Astrocyte of the cerebellum (primary cell): ENCODE results near the gene FAM163A.

ENCODE experiments used
- DNase-seq: peaks from one replicate; pipeline ENCODE4 v3.0.0-alpha.2; 2011; ENCODE audit warnings: low read depth
- H3K4me3 ChIP-seq: 2 replicates; pipeline ENCODE4 v1.5.1; 2011; ENCODE audit warnings: mild to moderate bottlenecking, low read depth, low read length, moderate library complexity
- CTCF ChIP-seq: IDR thresholded peaks from 2 replicates; pipeline ENCODE4 v1.5.1; 2012; ENCODE audit warnings: low read length, low read depth, moderate library complexity, mild to moderate bottlenecking; ENCODE audit errors: missing control alignments
- in situ Hi-C: cut with HindIII; loops from 2 replicates; pipeline ENCODE4 v1.10.0; 2017; ENCODE audit warnings: low sequenced_read_pairs

FAM163A gene

DNA sequence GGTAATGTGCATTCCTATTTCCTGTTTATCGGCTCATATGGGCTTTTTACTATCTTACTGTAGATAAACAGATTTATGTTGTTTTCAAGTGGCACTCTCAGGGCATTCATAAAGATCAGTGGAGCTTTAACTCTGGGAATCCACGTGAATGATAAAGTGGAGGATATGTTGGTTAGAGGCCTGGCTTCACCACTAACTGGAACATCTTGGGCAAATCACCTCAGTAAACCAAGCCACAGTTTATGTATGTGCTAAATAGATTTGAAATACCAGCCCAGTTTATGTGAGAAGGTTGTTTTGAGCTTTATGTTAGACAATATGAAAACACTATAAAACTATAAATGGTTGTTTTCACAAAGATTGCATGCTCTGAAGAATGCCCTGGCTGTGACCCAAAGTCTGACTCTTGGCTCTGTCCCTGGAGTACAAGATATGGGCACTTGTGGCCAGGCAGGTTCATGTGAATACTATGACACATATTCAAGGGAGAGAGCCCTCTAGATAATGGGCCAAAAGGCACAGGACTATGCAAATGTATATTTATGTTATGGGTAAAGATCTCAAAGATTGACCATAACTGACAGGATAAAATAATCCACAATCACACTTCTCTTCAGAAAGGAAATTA lies 36.7 kb downstream of the FAM163A start:
- in situ Hi-C loops = no loop called here
- H3K4me3 ChIP-seq = no peak overlapping the region
- no peak for DNase-seq
- no peak for TF ChIP-seq CTCF

GRCh38 chr1:179781962-179782361 lies 38.9 kb downstream of the FAM163A start:
- in situ Hi-C loops = no loop called here
- H3K4me3 ChIP-seq = no peak overlapping the region
- DNase-seq = no peak
- TF ChIP-seq CTCF = no peak

DNA sequence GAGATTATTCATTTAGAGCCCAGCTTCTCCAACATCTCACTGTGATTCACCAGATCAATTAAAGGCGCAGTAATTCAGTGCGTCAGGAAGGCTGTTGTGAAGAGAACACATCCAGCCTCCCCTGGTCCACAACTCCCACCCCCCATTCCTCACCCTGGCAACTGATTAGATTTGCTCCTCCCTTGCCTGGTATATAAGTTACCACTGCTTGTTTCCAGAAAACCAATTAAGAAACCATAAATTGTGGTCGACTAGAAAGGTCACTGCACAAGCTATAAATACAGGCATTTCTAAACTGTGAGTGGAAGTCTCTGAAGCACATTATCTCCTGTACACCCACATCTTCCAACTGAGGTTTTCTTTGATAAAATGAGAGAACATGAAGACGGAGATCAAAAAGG lies 41.9 kb downstream of the FAM163A start:
- no peak for TF ChIP-seq CTCF
- in situ Hi-C loops = no loop called here

GRCh38 chr1:179785728-179786127 lies 42.6 kb downstream of the FAM163A start:
- in situ Hi-C loops = no loop called here
- H3K4me3 ChIP-seq = no peak overlapping the region
- no peak for TF ChIP-seq CTCF
- DNase-seq = no peak

More for the DNA sequence above, 41.9 kb downstream of the FAM163A start:
- no peak for DNase-seq
- no peak overlapping the region for H3K4me3 ChIP-seq

GRCh38 chr1:179786815-179787685 lies 44.0 kb downstream of the FAM163A start:
- DNase-seq = no peak
- no peak for TF ChIP-seq CTCF
- H3K4me3 ChIP-seq = no peak overlapping the region
- in situ Hi-C loops = no loop called here

- no peak for TF ChIP-seq CTCF
- in situ Hi-C loops = no loop called here
Measured at GRCh38 chr1:179788259-179788658, 45.2 kb downstream of the FAM163A start.

More at GRCh38 chr1:179788259-179788658, 45.2 kb downstream of the FAM163A start:
- no peak for DNase-seq
- no peak overlapping the region for H3K4me3 ChIP-seq
